GM18502 (cell line): ENCODE measurements around the gene TRAPPC12.

Source experiments
- ATAC-seq: cut with Tn5 transposase; IDR thresholded peaks from one replicate; pipeline ENCODE4 v1.9.1; 2021; ENCODE audit warnings: mild to moderate bottlenecking; ENCODE audit not compliant: unreplicated experiment, poor library complexity

The TRAPPC12 gene

DNA sequence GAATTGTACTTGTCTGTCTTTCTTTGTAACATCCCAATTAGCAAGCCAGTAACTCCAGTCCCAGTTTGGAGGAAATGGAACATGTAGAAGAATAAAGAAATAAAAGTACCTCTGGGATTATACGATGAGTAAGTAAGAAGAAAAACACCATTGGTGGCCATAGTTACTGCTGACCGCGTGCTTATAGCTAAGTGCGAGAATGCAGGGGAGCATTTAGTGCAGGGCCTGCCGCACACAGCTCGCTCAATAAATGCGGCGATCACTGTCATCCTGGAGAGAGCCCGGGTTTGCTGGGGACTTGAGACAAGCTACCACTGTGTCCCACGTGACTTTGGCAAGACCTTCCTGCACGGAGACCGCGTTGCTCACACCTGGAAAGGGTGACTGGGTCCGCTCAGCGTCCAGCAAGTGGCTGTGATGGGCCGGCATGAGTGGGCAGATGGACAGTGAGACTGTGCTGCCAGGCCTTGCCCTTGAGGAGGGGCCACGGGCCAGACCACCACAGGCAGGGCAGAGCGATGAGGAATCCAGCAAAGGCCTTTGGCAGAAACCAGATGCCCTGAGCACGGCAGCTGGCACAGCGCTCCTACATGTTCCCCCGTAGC, 85.0 kb downstream of the TRAPPC12 start:
- ATAC-seq = no peak

DNA sequence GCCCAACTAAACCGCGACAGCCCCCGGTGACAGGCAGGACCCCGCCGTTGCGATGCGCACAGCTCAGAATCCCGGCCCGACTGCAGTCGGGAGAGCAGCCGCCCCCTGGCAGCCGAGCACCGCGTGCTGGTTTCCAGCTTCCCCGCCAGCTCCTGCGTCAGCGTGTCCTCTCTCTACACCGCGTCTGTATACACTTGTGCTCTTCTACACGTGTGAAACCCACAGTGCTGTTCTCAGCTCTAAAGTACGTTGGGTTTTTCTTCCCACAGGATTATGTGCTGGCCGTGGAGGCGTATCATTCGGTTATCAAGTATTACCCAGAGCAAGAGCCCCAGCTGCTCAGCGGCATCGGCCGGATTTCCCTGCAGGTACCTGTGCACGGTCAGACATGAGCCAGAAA, 85.8 kb downstream of the TRAPPC12 start:
- no peak for ATAC-seq

DNA sequence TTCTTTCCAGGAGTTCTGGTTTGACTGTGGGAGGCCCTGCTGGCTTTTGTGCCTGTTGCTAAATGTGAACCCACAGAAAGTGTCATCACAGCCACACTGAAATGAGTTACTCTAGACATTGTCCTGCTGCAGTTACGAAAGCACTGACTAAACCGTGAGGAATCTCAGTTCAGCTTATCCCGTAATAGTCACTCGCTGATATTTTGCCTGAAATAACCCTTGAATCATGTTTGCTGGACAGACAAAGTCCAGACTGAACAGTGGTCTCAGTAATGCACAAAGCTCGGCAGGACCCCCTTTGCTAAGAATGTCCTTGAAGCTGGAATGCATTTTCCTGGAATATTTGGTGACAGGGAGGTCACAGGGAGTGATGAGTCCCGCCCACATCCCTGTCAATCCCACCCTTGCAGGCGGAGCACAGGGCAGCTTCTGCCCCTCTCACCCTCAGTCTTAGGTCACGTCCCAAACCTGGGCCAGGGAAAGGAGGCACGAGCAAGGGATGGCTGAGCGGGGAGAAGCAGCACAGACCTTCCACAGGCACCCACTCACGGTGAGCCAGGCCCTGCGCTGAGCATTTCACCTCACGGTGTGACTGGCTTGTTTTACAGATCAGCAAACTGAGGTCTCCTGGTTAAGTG, 86.5 kb downstream of the TRAPPC12 start:
- ATAC-seq = no peak

DNA sequence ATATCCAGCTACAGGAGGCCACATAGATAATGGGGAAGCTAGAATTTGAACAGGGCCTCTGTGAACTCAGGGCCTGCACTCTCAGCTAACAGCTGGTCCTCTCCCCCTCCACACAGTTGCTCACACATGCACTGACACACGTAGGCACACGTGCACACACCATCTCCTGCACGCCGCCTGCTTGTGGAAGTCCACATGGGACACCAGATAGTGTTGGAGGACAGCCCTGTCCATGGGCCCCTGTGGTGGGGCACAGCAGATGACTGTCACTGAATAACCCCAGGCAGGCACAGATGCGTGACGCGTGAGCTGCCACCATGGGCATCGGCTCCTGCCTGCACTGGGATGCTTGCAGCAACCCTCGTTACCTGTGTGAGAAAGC, 87.0 kb downstream of the TRAPPC12 start:
- ATAC-seq = no peak

DNA sequence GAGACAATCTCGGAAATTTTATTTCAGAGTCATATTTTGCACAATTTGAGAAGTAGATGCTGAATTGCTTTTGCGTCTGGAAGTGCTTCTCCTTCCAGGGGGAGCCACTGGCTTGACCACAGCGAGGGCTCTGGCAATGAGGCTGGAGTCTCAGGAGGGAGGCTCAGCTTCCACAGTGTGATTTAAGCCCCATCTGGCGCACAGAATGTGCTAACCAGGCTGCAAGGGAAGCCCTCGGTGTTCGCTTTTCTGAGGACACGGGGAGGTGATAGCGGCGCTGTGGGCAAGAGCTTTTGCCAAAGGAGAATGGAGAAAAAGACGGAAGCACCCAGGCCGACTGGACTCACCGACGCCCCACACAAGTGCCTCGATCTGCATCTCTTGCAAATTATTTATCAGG, 87.5 kb downstream of the TRAPPC12 start:
- no peak for ATAC-seq

DNA sequence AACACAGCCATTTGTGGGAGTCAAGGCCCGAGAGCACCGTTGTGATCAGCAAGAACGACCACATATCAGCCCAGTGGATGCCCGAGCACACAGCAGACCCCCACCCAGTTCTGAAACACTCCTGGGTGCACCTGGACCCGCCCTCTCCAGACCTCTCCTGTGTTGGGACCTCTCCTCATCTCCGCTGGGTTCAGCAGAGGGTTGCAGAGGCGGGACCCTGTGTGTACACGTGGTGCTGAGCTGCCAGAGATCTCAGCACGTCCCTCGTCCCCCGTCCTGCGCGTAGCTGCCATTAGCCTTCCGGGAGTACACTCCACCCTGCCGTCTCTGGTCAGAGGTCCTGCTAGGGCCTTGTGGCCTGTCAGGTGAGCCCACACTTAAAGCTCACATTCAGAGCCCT, 88.2 kb downstream of the TRAPPC12 start:
- ATAC-seq = no peak

DNA sequence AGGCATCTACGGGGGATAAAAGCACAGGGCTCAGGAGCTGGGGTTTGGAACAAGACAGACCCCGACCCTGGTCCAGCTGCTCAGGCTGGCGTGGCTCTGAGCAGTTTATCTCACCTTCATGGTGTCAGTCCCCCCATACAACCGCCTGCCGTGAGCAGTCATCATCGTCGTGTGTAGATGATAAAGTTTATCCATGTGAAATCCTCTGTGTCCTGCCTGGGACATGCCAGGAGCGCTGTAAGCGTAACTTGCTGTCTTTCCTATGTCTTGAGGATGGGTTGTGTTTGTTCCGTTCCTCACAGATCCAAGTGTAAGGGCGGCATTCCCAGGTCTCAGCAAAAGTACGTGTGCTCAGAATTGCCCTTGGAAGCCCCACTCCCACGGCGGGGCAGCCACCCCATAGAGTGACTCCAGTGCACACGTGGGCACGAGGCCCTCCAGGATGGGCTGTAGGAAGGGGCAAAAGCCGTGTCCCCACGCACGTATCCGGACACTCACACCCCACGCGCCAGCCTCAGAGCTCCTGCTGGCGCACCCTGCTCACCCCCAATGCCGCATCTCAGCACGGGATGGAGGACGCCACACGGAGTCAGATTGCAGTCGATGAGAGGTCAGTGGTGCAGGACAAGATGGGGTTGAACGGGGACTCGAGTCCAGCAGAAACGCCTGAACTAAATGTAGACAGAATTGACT, 88.9 kb downstream of the TRAPPC12 start:
- ATAC-seq = no peak

DNA sequence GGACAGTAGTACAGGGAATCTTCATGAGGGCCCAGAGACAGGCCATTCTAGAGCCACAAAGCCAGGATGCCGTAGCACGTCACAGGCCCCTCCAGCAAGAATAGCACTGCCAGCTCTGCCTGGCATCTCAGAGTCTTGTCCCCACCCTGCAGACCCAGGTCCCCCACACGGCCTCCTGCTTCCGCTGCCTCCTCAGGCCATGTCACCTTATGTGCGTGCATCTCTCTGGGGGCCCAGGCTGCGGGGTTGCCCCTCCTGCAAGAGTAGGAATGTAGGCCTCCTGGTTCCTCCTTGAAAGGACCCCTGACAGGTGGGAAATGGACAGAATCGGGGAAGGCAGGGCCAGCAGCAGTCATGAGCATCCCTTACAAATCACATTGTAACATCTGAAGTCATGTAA, 90.0 kb downstream of the TRAPPC12 start:
- no peak for ATAC-seq

DNA sequence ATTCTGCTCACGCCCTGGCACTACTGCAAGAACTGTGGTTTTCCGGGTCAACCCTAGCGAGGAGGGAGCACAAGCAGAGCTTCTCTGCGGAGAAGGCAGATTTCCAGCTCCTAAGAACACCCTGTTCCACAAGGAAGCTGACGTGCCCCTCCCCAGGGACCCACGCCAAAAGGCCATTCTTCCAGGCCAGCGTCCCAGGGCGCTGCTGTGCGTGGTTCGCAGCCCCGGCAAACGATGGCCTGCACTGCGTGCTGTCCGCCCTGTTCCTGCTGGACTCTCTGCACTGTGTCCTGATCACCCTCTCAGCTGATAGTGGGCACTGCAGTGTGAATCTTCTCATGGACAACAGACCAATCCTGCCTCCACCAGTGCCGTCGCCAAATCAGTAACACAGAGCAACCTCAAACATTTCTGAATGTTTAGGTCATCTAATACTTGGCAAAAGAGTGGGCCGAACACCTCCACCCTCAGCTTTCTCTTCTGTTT, 90.7 kb downstream of the TRAPPC12 start:
- ATAC-seq = no peak

DNA sequence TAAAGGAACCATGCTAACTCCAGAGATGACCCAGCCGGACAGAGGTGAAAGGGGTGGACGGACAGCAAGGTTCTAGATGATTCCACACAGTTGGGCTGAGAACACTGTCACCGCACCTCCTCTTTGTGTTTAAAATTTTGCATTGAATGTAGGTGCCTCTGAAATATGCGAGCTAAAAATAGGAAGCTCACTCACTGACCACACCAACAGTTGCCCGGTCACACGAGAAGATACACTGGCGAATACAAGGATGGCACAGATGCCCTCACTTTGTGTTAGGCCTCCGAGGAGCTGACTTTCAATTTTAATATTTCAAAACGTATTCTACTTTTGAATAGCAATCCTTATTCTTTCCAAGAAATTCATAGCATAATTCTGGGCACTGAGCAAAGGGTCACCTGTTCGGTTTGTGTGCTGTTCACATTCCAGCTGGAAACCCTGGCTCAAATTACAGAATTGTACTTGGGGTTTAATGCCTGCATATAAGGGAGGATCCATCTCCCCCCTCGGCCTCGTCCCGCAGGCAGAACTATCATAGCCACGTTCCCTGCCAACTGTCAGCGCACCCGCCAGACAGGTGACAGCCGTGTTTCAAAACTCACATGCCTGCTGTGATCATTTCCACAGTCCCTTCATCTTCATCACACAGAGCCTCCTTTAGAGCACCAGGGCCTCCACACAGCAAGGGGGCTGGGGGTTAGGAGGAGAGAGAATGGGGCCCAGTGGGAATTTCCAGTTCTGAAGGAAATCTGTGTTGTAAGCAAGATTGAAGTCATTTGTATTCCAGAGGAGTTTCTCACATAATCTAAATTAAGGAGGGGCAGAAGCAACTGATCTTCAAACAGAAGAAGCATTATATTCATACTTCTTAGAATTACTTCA, 91.6 kb downstream of the TRAPPC12 start:
- ATAC-seq = no peak

DNA sequence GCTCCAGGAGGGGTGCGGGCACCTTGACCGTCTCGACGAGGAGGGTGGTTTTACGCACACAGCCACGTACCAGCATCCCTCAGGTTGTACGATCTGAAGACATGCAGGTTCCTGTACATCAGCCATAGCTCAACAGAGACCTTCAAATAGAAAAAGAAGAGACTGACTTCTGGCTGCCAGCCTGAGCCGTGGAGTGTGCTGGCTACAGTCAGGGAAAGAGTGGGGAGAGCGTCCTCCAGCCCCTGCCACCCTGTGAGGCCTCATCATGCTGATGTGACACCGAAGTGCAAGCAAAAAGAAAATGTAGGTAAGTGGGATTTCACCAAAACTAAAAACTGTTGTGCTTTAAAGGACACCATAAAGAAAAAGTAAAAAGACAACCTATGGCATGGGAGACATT, 92.8 kb downstream of the TRAPPC12 start:
- ATAC-seq = no peak

DNA sequence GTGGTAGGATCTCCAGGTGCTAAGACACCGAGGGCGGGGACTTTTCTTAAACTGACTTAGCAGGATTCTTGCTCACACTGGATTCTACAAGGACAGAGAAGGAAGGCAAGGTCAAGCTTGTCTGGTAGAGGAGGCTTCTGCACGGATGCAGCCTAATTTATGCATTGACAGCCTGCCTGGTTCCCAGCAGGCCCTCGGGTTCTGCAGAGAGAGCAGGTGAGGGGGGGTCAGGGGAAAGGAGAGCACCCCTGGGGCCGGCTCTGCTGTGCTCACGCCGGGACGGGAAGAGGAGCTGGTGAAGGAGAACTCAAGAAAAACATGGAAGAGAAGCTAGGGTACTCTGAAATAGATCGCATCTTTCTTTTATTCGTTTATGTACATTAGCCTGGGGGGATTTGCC, 93.5 kb downstream of the TRAPPC12 start:
- no peak for ATAC-seq

DNA sequence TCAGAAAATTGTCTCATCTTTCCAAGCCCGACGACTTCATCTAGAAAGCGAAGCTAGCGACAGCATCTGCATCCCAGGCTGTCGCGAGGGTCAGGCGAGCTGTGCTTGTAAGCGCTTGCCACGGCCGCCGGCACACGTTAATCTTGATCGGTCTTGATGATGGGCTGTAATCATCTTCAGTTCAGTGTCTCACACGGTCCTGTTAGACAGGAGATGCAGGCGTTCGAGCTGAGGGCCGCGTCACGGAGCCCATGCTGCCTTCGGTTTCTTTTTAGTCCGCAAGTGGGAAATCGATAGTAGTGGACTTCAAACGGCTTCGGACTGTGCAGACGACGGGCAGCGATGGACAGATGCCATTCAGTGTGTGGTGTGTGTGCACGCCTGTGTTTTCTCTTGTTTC, 96.3 kb downstream of the TRAPPC12 start:
- no peak for ATAC-seq

DNA sequence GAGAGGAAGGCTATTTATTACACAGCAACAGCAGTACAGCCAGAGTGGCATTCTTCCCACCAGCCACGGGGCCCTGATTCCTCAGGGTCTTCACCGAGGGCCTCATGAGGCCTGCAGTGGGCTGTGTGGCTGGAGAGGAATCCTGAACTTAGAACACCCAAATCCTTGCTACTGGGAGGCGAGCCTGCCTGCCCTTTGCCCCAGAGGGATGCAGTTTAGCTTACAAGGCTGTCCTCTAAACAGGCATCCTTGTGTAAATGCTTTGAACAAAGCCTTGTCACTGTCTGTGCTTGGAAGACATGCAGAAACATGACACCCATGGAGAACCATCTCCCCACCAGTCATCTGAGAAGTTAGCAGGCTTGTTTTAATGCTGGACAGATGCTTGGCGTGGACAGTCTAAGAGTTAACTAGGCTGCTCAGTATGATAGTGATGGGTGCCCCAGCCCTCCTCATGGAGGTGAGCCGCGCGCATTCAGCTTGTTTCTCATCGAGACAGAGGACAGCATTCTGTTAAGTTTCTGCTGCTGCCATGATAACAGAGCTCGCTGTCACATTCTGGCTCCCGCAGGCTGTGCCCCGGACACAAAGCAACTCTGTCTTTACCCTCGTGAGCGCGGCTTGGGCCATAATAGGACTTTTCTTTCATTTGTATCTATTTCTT, 97.0 kb downstream of the TRAPPC12 start:
- no peak for ATAC-seq

DNA sequence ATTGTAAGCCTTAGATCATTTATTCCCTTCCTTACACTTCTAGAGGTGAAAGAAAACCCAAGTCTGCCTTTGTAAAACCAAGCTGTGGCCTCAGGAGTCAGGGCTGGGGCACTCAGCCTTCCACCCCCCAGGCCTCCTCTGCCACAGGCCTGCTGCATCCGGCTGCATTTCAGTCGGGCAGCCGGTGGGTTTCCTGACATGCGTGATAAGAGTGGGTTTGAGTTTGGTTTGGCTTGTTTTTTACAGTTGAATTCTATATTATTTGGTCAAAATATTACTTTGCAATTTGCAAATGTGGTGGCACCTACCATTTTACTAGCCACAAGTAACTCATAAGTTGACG, 97.5 kb downstream of the TRAPPC12 start:
- no peak for ATAC-seq

DNA sequence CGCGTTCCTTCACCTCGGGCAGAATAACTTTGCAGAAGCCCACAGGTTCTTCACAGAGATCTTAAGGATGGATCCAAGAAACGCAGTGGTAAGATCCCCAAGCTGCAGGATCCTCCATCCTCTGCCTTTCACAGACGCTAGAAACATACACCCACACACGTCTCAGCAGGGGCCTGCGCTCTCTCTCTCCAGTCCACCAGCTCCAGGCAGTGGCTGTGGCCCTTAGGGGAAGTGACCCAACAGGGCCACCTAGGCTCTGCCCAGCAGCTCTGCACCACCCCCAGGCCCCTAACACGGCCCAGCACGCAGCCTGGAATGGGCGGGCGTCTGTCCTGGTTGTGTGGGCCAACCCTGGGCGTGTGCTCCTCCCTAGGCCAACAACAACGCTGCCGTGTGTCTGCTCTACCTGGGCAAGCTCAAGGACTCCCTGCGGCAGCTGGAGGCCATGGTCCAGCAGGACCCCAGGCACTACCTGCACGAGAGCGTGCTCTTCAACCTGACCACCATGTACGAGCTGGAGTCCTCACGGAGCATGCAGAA, 99.4 kb downstream of the TRAPPC12 start:
- ATAC-seq = no peak

DNA sequence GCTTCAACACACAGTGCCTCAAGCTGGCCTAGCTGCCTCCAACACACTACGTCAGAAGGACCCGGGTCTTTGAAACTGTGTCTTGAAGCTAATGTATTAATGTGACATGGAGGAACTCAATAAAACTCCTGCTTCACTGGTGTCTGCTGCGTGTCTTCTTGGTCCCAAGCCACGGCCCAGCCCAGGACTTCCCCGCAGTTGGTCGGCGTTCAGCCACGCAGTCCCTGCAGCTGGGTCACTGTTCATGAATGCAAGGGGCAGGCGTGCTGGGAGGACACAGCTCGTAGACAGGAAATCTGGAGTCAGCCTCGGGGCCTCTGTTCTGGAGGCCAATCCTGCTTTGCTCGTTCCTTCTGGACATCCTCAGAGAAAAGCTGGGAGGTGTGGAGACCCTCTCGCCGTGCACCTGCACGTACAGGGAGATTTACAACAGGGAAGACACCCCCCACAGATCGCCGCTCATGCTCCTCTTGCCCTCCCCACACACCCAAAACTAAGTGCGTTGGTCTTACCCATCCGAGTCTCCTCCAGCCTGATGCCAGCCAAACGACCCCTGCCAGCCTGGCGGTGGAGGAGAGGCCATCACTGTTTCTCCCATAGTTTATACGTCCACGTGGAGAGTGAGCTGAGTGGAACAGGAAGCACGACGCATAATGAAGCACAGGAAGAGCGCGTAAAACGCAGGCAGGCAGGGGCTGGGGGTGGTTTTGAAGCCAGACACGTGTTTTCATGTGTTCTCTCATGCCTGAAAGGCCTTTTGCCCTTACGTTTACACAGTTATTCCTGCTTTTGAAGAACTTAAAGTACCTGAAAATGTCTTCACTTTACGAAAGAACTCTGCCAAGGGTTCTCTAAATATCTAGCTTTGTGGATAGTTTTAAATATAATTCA, 100.2 kb downstream of the TRAPPC12 start:
- no peak for ATAC-seq

DNA sequence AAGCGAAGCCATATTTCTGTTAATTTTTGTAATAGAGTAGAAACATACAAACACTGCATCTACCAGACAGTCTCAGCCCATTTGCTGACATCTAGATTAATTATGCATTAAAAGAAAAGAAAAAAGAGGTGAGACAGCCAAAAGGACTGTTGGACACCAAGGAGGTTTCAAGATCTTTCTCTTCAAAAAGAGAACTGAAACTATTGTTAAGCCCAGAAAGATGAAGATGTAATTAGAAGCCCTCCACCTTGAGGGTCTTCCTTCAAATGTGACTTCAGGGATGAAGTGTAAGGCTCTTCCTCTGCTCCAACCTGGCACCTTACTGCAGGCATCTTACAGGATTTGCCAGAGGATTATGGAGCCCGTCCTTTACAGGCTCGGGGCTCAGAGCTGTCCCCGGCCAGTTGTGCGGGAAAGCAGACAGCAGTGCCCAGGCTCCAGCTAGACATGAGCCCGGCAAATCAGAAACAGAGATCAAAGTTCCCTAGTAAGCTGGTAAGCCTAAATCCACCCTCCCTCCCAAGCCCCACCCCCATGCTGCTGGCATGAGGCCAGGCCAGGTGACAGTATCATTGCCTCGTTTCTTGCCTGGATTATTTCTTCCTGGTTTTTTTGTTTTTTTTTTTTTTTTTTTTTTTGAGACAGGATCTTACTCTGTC, 101.0 kb downstream of the TRAPPC12 start:
- ATAC-seq = no peak

DNA sequence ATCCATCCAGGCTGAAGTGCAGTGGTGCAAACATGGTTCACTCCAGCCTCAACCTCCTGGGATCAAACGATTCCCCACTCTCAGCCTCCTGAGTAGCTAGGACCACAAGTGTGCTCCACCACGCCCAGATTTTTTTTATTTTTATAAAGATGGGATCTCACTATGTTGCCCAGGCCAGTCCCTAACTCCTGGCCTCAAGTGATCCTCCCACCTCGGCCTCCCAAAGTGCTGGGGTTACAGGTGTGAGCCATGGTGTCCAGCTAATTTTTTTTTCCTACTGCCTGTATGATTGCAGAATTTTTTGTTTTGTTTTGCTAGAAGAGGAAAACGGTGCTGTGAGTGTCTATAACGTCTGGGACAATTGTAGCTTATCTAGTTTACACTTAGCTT, 101.5 kb downstream of the TRAPPC12 start:
- no peak for ATAC-seq
